Prostate gland (tissue), 2 donors: Measurements from ENCODE around the gene VCAM1.
"Not testable (repeated sequence)": the region's sequence is repeated elsewhere in the genome, so short reads cannot be mapped to it uniquely, and the experiment has no call there.

Experiments
- CTCF ChIP-seq, 4 experiments: fragments of 200-600 bp in 2 of 4; fragments of 450-650 bp in 2 of 4; sonication (generic) in 2 of 4; IDR thresholded peaks; 1 replicate in 3 of 4; 2 replicates in 1 of 4; pipeline ENCODE4 v1.5.1; 2016 to 2019; ENCODE audit warnings: antibody characterized with exemption in 4 of 4, mild to moderate bottlenecking in 2 of 4, moderate library complexity in 2 of 4
- POLR2AphosphoS5 ChIP-seq: sonication (generic); formaldehyde crosslinking; IDR thresholded peaks from one replicate; pipeline ENCODE4 v1.6.1; 2017; ENCODE audit warnings: antibody characterized with exemption

DNA sequence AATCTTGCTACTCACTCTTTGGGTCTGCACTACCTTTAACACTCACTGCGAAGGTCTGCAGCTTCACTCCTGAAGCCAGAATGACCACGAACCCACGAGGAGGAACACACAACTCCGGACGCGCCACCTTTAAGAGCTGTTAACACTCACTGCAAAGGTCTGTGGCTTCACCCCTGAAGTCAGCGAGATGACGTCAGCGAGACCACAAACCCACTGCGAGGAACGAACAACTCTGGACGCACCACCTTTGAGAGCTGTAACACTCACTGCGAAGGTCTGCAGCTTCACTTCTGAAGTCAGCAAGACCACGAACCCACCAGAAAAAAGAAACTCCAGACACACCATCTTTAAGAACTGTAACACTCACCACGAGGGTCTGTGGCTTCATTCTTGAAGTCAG is 6.5 kb upstream of the VCAM1 start:
- not testable (repeated sequence) for TF ChIP-seq CTCF (IDR thresholded peaks at IDR 0.05); POLR2AphosphoS5
